Activated T-cell treated with anti-CD3 and anti-CD28 coated beads for 24 hours (primary cell): ENCODE measurements around the gene LAMA4.

Source experiments
- DNase-seq: peaks from one replicate; pipeline ENCODE4 v3.0.0-alpha.2; 2020; ENCODE audit warnings: low read depth

LAMA4 gene

GRCh38 chr6:112184951-112185350, 69.4 kb downstream of the LAMA4 start:
- no peak for DNase-seq

- no peak for DNase-seq
Measured at GRCh38 chr6:112183271-112183671, 71.1 kb downstream of the LAMA4 start.

- no peak for DNase-seq
Measured at GRCh38 chr6:112181130-112181529, 73.2 kb downstream of the LAMA4 start.

GRCh38 chr6:112180095-112180820, 74.1 kb downstream of the LAMA4 start:
- peak; percentile 45 for DNase-seq

- no peak for DNase-seq
Measured at GRCh38 chr6:112179631-112180030, 74.7 kb downstream of the LAMA4 start.

- DNase-seq, result no peak
Measured at GRCh38 chr6:112178846-112179245, 75.5 kb downstream of the LAMA4 start.

- DNase-seq, result no peak
Measured at GRCh38 chr6:112177092-112177491, 77.3 kb downstream of the LAMA4 start.

GRCh38 chr6:112176175-112176574, 78.2 kb downstream of the LAMA4 start:
- DNase-seq, result no peak

GRCh38 chr6:112173221-112173804, 81.1 kb downstream of the LAMA4 start:
- DNase-seq, result no peak

GRCh38 chr6:112172540-112172939, 81.8 kb downstream of the LAMA4 start:
- DNase-seq, result no peak

GRCh38 chr6:112169541-112169940, 84.8 kb downstream of the LAMA4 start:
- no peak for DNase-seq

GRCh38 chr6:112163295-112164257, 90.8 kb downstream of the LAMA4 start:
- DNase-seq, result peak; percentile 70

GRCh38 chr6:112160745-112161144, 93.6 kb downstream of the LAMA4 start:
- no peak for DNase-seq

- DNase-seq, result no peak
Measured at GRCh38 chr6:112156668-112157067, 97.7 kb downstream of the LAMA4 start.

GRCh38 chr6:112155886-112156285, 98.5 kb downstream of the LAMA4 start:
- no peak for DNase-seq

GRCh38 chr6:112154711-112155110, 99.7 kb downstream of the LAMA4 start:
- DNase-seq, result no peak

- DNase-seq, result no peak
Measured at GRCh38 chr6:112153926-112154607, 100.3 kb downstream of the LAMA4 start.

- DNase-seq, result no peak
Measured at GRCh38 chr6:112150363-112150762, 104.0 kb downstream of the LAMA4 start.

GRCh38 chr6:112149719-112150263, 104.6 kb downstream of the LAMA4 start:
- no peak for DNase-seq

- DNase-seq, result no peak
Measured at GRCh38 chr6:112149236-112149635, 105.1 kb downstream of the LAMA4 start.

GRCh38 chr6:112148103-112148502, 106.3 kb downstream of the LAMA4 start:
- no peak for DNase-seq

GRCh38 chr6:112145080-112145573, 109.2 kb downstream of the LAMA4 start:
- no peak for DNase-seq
